ENCODE data around the gene SERPINA6.
"Not testable (repeated sequence)": the region's sequence is repeated elsewhere in the genome, so short reads cannot be mapped to it uniquely, and the experiment has no call there.

SERPINA6 gene

GRCh38 chr14:94354638-94355185 lies 31.6 kb upstream of the SERPINA6 start:
- no peak for DNase-seq (ENCODE audit: low read depth)

GRCh38 chr14:94354190-94354589 lies 31.1 kb upstream of the SERPINA6 start:
- DNase-seq (ENCODE audit: low read depth): not testable (repeated sequence)

GRCh38 chr14:94349276-94349675 lies 26.1 kb upstream of the SERPINA6 start:
- DNase-seq (ENCODE audit: low read depth): no peak

- DNase-seq (ENCODE audit: low read depth): no peak
Measured at GRCh38 chr14:94348836-94349235, 25.7 kb upstream of the SERPINA6 start.

- DNase-seq (ENCODE audit: low read depth): no peak
Measured at GRCh38 chr14:94346841-94347240, 23.7 kb upstream of the SERPINA6 start.

- peak; percentile 7 for DNase-seq (ENCODE audit: low read depth)
Measured at GRCh38 chr14:94346065-94346786, 23.1 kb upstream of the SERPINA6 start.

- no peak for DNase-seq (ENCODE audit: low read depth)
Measured at GRCh38 chr14:94345344-94346064, 22.4 kb upstream of the SERPINA6 start.

GRCh38 chr14:94344389-94344788 lies 21.3 kb upstream of the SERPINA6 start:
- DNase-seq (ENCODE audit: low read depth): no peak

GRCh38 chr14:94343238-94344005 lies 20.3 kb upstream of the SERPINA6 start:
- no peak for DNase-seq (ENCODE audit: low read depth)

- DNase-seq (ENCODE audit: low read depth): no peak
Measured at GRCh38 chr14:94342334-94342934, 19.3 kb upstream of the SERPINA6 start.

GRCh38 chr14:94341656-94342333 lies 18.7 kb upstream of the SERPINA6 start:
- no peak for DNase-seq (ENCODE audit: low read depth)

- DNase-seq (ENCODE audit: low read depth): no peak
Measured at GRCh38 chr14:94340533-94340932, 17.4 kb upstream of the SERPINA6 start.

- DNase-seq (ENCODE audit: low read depth): no peak
Measured at GRCh38 chr14:94338023-94338422, 14.9 kb upstream of the SERPINA6 start.

- DNase-seq (ENCODE audit: low read depth): no peak
Measured at GRCh38 chr14:94337274-94337673, 14.1 kb upstream of the SERPINA6 start.

- no peak for DNase-seq (ENCODE audit: low read depth)
Measured at GRCh38 chr14:94334872-94335271, 11.7 kb upstream of the SERPINA6 start.

- DNase-seq (ENCODE audit: low read depth): no peak
Measured at GRCh38 chr14:94332587-94332986, 9.5 kb upstream of the SERPINA6 start.

GRCh38 chr14:94332063-94332583 lies 9.0 kb upstream of the SERPINA6 start:
- no peak for DNase-seq (ENCODE audit: low read depth)

- DNase-seq (ENCODE audit: low read depth): no peak
Measured at GRCh38 chr14:94331462-94331861, 8.3 kb upstream of the SERPINA6 start.

GRCh38 chr14:94330857-94331256 lies 7.7 kb upstream of the SERPINA6 start:
- no peak for DNase-seq (ENCODE audit: low read depth)

GRCh38 chr14:94330432-94330831 lies 7.3 kb upstream of the SERPINA6 start:
- no peak for DNase-seq (ENCODE audit: low read depth)

GRCh38 chr14:94329857-94330256 lies 6.7 kb upstream of the SERPINA6 start:
- no peak for DNase-seq (ENCODE audit: low read depth)

Measured in T-helper 22 cell (primary cell).